ENCODE measurements around the gene WWOX.

DNA sequence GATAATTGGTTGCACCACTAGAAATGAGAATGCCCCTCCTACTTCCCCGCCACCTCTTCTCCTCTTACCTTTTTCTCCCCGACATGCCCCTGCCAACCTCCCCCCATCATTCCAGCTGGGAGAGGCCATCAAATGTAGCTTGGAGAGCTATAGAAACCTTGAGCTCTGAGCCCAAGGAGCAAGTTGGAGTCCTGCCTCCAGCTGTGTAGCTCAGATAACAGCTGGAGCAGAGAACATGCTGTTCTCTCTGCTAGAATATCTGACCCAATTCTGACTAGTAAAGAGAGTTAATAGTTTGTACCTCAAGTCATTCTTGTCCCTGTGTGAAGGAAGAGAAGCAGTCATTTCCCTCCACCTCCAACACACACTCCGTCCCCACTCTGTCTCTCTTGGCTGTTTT lies 1010.8 kb downstream of the WWOX start:
- TF ChIP-seq, protein P1, sequence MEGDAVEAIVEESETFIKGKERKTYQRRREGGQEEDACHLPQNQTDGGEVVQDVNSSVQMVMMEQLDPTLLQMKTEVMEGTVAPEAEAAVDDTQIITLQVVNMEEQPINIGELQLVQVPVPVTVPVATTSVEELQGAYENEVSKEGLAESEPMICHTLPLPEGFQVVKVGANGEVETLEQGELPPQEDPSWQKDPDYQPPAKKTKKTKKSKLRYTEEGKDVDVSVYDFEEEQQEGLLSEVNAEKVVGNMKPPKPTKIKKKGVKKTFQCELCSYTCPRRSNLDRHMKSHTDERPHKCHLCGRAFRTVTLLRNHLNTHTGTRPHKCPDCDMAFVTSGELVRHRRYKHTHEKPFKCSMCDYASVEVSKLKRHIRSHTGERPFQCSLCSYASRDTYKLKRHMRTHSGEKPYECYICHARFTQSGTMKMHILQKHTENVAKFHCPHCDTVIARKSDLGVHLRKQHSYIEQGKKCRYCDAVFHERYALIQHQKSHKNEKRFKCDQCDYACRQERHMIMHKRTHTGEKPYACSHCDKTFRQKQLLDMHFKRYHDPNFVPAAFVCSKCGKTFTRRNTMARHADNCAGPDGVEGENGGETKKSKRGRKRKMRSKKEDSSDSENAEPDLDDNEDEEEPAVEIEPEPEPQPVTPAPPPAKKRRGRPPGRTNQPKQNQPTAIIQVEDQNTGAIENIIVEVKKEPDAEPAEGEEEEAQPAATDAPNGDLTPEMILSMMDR (IDR thresholded peaks at IDR 0.05; ENCODE audit: borderline replicate concordance, extremely low read depth, low read length, poor library complexity, severe bottlenecking) = no peak
- no peak for TF ChIP-seq EZH2 (IDR thresholded peaks at IDR 0.05; ENCODE audit: borderline replicate concordance, low read depth, low read length, severe bottlenecking)
